Fibroblast of peridontal ligament (primary cell): ENCODE measurements around the gene ABI3.
A peak's percentile ranks its signal among the peaks of the same experiment; 100 is the strongest.
"Not testable (repeated sequence)": the region's sequence is repeated elsewhere in the genome, so short reads cannot be mapped to it uniquely, and the experiment has no call there.

Experiments
- DNase-seq: peaks from one replicate; pipeline ENCODE4 v3.0.0-alpha.2; 2010; ENCODE audit errors: extremely low read depth

Gene ABI3

GRCh38 chr17:49210158-49211029 lies at the start of gene ABI3, which contains the start of gene GNGT2:
TSS of gene ABI3 (plus strand) at chr17:49210707. CDS start at chr17:49210725, 18 bp downstream.
TSS of gene GNGT2 (minus strand) at chr17:49210574. CDS start at chr17:49207422, 3,152 bp downstream.
- DNase-seq: peak; percentile 30

- DNase-seq: no peak
Observed at GRCh38 chr17:49162866-49163265, 47.6 kb upstream of the ABI3 start.

- no peak for DNase-seq
Observed at GRCh38 chr17:49165143-49165542, 45.4 kb upstream of the ABI3 start.

- no peak for DNase-seq
Observed at GRCh38 chr17:49168706-49169105, 41.8 kb upstream of the ABI3 start.

GRCh38 chr17:49170216-49170615 lies 40.3 kb upstream of the ABI3 start:
- DNase-seq: no peak

- DNase-seq: not testable (repeated sequence)
Observed at GRCh38 chr17:49170711-49171110, 39.8 kb upstream of the ABI3 start.

- not testable (repeated sequence) for DNase-seq
Observed at GRCh38 chr17:49175978-49176377, 34.5 kb upstream of the ABI3 start.

GRCh38 chr17:49180303-49180702 lies 30.2 kb upstream of the ABI3 start:
- peak; percentile 62 for DNase-seq

- no peak for DNase-seq
Observed at GRCh38 chr17:49180998-49181635, 29.4 kb upstream of the ABI3 start.

GRCh38 chr17:49183341-49183740 lies 27.2 kb upstream of the ABI3 start:
- no peak for DNase-seq

- DNase-seq: no peak
Observed at GRCh38 chr17:49183801-49184200, 26.7 kb upstream of the ABI3 start.

GRCh38 chr17:49184522-49184921 lies 26.0 kb upstream of the ABI3 start:
- not testable (repeated sequence) for DNase-seq

- not testable (repeated sequence) for DNase-seq
Observed at GRCh38 chr17:49185381-49185780, 25.1 kb upstream of the ABI3 start.

GRCh38 chr17:49187301-49187700 lies 23.2 kb upstream of the ABI3 start:
- no peak for DNase-seq

GRCh38 chr17:49190932-49191331 lies 19.6 kb upstream of the ABI3 start:
- DNase-seq: no peak

GRCh38 chr17:49191409-49191916 lies 19.0 kb upstream of the ABI3 start:
- no peak for DNase-seq

GRCh38 chr17:49191917-49192741 lies 18.4 kb upstream of the ABI3 start:
- peak; percentile 79 for DNase-seq

GRCh38 chr17:49193513-49194296 lies 16.8 kb upstream of the ABI3 start:
- DNase-seq: peak; percentile 66

GRCh38 chr17:49194297-49194607 lies 16.3 kb upstream of the ABI3 start:
- no peak for DNase-seq

GRCh38 chr17:49195751-49196150 lies 14.8 kb upstream of the ABI3 start:
- no peak for DNase-seq

- DNase-seq: no peak
Observed at GRCh38 chr17:49196520-49196919, 14.0 kb upstream of the ABI3 start.
